Loucy (cell line): ENCODE measurements around the gene LETM1.

Experiments used
- EZH2phosphoT487 ChIP-seq: fragments of 200-600 bp; IDR thresholded peaks from 2 replicates; pipeline ENCODE4 v1.6.1; 2018; ENCODE audit warnings: antibody characterized with exemption, mild to moderate bottlenecking, moderate library complexity, borderline replicate concordance
- TF ChIP-seq, protein P1 (sequence below): fragments of 200-600 bp; sonication (generic); conservative IDR thresholded peaks from 2 replicates; pipeline ENCODE4 v1.5.1; 2014; ENCODE audit warnings: mild to moderate bottlenecking, antibody characterized with exemption, low read length

DNA sequence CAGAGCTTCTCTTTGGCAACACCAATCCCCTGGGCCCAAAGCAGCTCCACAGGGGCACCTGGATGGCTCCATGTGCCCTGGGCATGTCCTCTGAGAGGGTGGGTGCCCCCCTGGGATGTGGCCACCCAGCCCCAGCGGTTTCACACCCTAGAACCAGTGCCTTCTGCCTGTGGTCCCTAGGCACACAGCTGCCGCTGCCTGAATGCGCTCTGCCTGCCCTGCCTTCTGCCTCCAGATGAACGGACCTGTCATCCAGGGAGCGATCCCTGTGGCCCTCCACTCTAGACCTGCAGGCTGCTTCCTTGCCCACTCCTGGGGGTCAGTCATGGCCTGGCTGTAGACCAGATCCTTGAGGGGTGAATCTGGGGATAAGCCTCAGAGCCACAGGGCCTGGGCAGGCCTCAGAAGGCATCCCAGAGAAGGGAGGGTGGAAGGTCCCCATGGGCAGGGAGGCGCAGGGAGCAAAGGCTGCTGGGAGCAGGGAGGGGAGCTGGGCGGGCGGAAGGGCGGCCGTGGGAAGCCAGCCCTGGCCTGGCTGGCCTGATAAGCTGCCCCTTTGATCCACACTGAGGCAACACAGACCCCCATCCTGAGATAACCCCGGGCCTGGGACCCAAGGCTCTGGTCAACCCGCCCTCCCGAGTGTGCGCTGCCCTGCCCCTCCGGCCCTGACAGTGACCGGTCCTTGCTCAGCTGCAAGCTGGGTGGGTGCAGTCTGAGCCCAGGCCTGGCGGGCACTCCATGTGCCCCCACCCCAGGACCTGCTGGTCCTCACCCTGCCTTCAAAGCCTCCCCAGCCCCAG is 71.0 kb downstream of the LETM1 start:
- no peak for TF ChIP-seq EZH2phosphoT487
- TF ChIP-seq, protein P1, sequence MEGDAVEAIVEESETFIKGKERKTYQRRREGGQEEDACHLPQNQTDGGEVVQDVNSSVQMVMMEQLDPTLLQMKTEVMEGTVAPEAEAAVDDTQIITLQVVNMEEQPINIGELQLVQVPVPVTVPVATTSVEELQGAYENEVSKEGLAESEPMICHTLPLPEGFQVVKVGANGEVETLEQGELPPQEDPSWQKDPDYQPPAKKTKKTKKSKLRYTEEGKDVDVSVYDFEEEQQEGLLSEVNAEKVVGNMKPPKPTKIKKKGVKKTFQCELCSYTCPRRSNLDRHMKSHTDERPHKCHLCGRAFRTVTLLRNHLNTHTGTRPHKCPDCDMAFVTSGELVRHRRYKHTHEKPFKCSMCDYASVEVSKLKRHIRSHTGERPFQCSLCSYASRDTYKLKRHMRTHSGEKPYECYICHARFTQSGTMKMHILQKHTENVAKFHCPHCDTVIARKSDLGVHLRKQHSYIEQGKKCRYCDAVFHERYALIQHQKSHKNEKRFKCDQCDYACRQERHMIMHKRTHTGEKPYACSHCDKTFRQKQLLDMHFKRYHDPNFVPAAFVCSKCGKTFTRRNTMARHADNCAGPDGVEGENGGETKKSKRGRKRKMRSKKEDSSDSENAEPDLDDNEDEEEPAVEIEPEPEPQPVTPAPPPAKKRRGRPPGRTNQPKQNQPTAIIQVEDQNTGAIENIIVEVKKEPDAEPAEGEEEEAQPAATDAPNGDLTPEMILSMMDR, result no peak
